ENCODE data around the gene RIN3. TPM values are rescaled to one million over a fixed set of nuclear protein-coding genes. Genes with fewer than 3 reads are reported as not detected.

The RIN3 gene
- total RNA-seq, 1 experiment from 2014 or later, result 1.5 TPM

DNA sequence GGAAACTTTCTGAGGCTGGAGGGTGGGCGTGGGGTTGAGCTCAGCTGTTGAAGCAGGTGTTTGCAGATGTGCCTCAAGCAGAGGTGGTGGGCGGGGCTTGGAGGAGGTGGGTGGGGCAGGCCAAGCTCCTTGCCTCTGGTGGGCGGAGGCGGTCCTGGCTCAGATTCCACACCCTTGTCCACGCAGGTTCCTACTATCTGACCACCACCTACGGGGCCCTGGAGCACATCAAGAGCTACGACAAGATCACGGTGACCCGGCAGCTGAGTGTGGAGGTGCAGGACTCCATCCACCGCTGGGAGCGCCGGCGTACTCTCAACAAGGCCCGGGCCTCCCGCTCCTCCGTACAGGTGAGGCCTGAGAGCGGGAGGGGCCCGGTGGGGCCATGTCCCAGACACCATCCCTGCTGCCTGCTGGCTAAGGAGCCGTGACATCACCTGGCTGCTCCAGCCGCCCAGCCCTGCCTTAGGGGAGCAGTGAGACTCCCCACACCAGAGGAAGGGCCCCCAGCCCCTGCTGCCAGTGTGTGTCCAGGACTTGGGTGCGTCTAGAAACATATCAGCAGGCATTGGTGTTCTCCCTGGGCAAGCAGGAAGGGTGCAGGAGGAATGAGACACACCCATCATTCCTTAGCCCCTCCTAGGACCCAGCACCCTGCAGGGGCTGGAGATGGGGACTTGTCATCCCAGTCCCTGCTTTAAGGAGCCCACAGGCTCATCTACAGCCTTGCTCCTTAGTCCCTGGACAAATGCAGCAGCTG lies 171.4 kb downstream of the RIN3 start:
- no peaks in the 10 kb centered on the region for H3K36me3 Mint-ChIP-seq (ENCODE audit: insufficient read depth in 1 of 3, low read depth in 3 of 3)
- H3K27me3 Mint-ChIP-seq (ENCODE audit: low read depth), result peaks cover 27% of the 10 kb centered on the region
- no peak overlapping the region for H3K23ac ChIP-seq (ENCODE audit: insufficient read length, low read depth, low read length)
- no peak overlapping the region for H3T11ph ChIP-seq (ENCODE audit: low read length)
- no peak overlapping the region for H3K18ac ChIP-seq (ENCODE audit: insufficient read length, low read depth, low read length)
- no peak overlapping the region for H3K4ac ChIP-seq (ENCODE audit: low read depth, low read length)
- H4K8ac ChIP-seq (replicated peaks; ENCODE audit: insufficient read length, low read depth, low read length), result no peak overlapping the region
- H4K20me1 ChIP-seq (ENCODE audit: control insufficient read depth, insufficient read depth, insufficient read length), result no peaks in the 10 kb centered on the region
- no peak overlapping the region for H3K27ac ChIP-seq (ENCODE audit: insufficient read length, low read depth, low read length)
- no peak overlapping the region for H3K14ac ChIP-seq (ENCODE audit: insufficient read depth, low read length)
- WGBS (ENCODE audit: extremely low coverage, insufficient read length, low lambda C conversion rate), result no CpG with 5 or more reads among the region's 21 CpGs
- no peak overlapping the region for H3K4me3 Mint-ChIP-seq
- peaks cover 2 to 3% of the 10 kb centered on the region in 2 experiments; a peak in 2 of 4 replicates for H3K4me1 Mint-ChIP-seq
- no peak overlapping the region for H3K9ac ChIP-seq (ENCODE audit: extremely low read depth, insufficient read length, low read length)
- H3K9me3 ChIP-seq (ENCODE audit: control insufficient read depth, low read depth, low read length), result no peaks in the 10 kb centered on the region
- TF ChIP-seq, protein P1, sequence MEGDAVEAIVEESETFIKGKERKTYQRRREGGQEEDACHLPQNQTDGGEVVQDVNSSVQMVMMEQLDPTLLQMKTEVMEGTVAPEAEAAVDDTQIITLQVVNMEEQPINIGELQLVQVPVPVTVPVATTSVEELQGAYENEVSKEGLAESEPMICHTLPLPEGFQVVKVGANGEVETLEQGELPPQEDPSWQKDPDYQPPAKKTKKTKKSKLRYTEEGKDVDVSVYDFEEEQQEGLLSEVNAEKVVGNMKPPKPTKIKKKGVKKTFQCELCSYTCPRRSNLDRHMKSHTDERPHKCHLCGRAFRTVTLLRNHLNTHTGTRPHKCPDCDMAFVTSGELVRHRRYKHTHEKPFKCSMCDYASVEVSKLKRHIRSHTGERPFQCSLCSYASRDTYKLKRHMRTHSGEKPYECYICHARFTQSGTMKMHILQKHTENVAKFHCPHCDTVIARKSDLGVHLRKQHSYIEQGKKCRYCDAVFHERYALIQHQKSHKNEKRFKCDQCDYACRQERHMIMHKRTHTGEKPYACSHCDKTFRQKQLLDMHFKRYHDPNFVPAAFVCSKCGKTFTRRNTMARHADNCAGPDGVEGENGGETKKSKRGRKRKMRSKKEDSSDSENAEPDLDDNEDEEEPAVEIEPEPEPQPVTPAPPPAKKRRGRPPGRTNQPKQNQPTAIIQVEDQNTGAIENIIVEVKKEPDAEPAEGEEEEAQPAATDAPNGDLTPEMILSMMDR (conservative IDR thresholded peaks at IDR 0.05), result 0 out of 3 replicates have a peak, but pooled peaks have one; percentile 19
- H3K79me1 ChIP-seq (ENCODE audit: insufficient read depth, low read depth, low read length, poor library complexity, severe bottlenecking), result no peaks in the 10 kb centered on the region
- H3K4me1 ChIP-seq (ENCODE audit: insufficient read depth, low read length), result no peaks in the 10 kb centered on the region
- H2BK120ac ChIP-seq (ENCODE audit: low read depth, low read length, poor library complexity, severe bottlenecking), result no peak overlapping the region
- H3K23me2 ChIP-seq (ENCODE audit: insufficient read length, low read depth, low read length, poor library complexity, severe bottlenecking), result peaks cover 9% of the 10 kb centered on the region
- no peak overlapping the region for H2AFZ ChIP-seq (ENCODE audit: low read length)
- no peak overlapping the region for H2BK5ac ChIP-seq (ENCODE audit: insufficient read length, low read length)
- no peak overlapping the region for H2BK12ac ChIP-seq (ENCODE audit: insufficient read length, low read depth, low read length)
- no peak overlapping the region for H3K27ac Mint-ChIP-seq
- no peak overlapping the region for H3K56ac ChIP-seq (ENCODE audit: insufficient read length, low read depth, low read length)
- no peak overlapping the region for H4K91ac ChIP-seq (ENCODE audit: insufficient read length, low read depth, low read length)
- DNase-seq, result peak; percentile 75
- H3K27me3 ChIP-seq (ENCODE audit: insufficient read depth, low read length), result peaks cover 11% of the 10 kb centered on the region; the same call in 1 of the 2 replicates
- H2BK20ac ChIP-seq (ENCODE audit: low read depth, low read length, poor library complexity, severe bottlenecking), result no peak overlapping the region
- no peak overlapping the region for H3K4me2 ChIP-seq (ENCODE audit: insufficient read depth, insufficient read length, low read length)
- no peaks in the 10 kb centered on the region for H3K79me2 ChIP-seq (ENCODE audit: insufficient read depth, low read length)
- no peak overlapping the region for H2BK15ac ChIP-seq (ENCODE audit: low read depth, low read length)
- H2AK5ac ChIP-seq (ENCODE audit: insufficient read length, low read length), result no peak overlapping the region
- no peaks in the 10 kb centered on the region for H3K9me3 Mint-ChIP-seq
- no peak overlapping the region for H4K5ac ChIP-seq (ENCODE audit: insufficient read length, low read depth, low read length)
